ENCODE results near the gene TRPV3.

- TF ChIP-seq CTCF (IDR thresholded peaks at IDR 0.05; ENCODE audit: low read depth, low read length, poor library complexity, severe bottlenecking) (no peak), EZH2phosphoT487 (IDR thresholded peaks at IDR 0.05; ENCODE audit: borderline replicate concordance, low read length) (no peak)
Observed at GRCh38 chr17:3501344-3501743, 56.3 kb downstream of the TRPV3 start.
